Measurements from ENCODE around the gene TIMM22.
A peak's percentile ranks its signal among the peaks of the same experiment; 100 is the strongest.

The TIMM22 gene

DNA sequence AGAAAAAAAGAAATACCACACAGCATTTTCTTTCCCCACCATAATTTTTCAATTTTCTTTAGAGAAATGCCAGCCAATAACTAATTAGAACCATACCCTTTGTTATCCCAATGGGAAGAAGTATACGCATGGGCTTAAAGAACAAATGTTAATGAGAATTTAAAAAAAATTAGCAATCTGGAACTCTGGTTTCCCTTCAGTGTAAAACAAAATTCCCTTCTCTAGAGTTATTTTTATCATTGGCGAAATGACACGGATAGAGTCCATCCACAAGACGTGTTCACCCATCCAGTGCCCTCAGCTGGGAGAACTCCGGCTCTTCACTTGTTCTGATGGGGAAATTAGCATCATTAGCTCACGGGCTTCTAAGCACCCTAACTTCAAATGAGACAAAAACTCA is 20.6 kb upstream of the TIMM22 start:
- H3K27ac ChIP-seq, result no peak overlapping the region

DNA sequence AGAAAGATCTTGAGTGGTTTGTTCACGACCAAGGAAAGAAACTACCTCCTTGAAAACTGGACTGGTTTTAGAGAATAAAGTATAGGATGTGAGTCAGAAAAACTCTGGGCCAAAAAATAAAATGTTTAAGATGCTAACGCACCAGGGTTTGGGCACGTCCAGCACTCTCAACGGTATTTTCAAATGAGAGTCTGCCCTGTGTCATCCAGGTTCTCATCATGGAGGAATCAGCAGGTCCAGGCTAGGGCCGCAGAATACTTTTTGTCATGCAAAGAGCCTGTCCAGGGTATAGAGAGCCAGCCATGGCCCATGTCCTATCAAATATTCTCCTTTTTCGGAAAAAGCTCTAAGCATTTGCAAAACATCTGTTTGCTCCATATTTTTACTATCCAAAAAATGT is 19.8 kb upstream of the TIMM22 start:
- TF ChIP-seq ZFX (IDR thresholded peaks at IDR 0.05), result no peak
- TF ChIP-seq, protein P1, sequence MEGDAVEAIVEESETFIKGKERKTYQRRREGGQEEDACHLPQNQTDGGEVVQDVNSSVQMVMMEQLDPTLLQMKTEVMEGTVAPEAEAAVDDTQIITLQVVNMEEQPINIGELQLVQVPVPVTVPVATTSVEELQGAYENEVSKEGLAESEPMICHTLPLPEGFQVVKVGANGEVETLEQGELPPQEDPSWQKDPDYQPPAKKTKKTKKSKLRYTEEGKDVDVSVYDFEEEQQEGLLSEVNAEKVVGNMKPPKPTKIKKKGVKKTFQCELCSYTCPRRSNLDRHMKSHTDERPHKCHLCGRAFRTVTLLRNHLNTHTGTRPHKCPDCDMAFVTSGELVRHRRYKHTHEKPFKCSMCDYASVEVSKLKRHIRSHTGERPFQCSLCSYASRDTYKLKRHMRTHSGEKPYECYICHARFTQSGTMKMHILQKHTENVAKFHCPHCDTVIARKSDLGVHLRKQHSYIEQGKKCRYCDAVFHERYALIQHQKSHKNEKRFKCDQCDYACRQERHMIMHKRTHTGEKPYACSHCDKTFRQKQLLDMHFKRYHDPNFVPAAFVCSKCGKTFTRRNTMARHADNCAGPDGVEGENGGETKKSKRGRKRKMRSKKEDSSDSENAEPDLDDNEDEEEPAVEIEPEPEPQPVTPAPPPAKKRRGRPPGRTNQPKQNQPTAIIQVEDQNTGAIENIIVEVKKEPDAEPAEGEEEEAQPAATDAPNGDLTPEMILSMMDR (conservative IDR thresholded peaks at IDR 0.05), result no peak
- no peak overlapping the region for H3K27ac ChIP-seq

More for the DNA sequence above, 20.6 kb upstream of the TIMM22 start:
- TF ChIP-seq ZFX (IDR thresholded peaks at IDR 0.05), result no peak
- TF ChIP-seq, protein P1 (conservative IDR thresholded peaks at IDR 0.05), result no peak

DNA sequence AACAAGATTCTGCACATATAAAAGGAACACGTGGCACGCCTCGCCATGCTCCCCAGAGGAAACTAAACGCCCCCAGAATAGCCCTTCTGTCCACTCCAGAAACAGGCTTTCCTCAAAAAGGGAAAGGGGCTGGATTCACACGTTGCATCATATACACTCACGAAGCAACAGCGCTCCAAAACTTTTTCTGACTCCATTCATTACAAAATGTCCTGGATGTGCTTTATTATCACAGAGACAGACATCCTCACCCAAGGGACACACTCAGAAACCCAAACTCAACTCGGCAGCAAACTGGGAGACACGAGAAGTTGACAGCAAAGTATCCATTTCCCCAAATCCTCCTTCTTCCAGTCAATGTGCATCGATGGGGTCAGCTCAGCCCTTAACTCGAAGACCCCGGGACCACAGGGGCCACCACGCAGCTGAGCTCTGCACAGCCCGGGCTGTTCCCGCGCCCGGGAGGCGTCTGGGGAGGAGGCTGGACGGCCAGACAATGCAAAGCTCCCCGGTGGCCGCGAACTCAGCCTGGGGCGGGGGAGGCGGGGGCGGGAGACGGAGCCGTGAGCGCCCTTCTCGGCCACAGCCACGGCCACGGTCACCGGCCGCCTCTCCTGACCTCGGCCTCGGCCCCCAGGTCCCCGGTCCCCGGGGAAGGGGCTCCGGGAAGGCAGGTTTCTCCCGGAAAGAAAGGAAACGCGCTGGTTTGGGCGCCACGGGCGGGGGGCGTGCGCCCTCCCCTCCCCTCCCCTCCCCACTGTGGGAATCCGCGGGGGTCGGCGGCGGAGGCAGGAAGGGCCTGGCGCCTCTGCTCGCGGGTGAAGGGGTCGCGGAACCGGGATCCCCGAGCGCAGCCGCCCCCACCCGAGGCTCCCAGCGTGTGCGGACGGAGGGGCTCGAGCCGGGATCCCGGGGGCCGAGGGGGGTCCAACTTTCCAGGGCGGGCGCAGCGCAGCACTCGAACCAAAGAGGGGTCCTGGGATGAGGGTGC is 18.5 kb upstream of the TIMM22 start:
- H3K27ac ChIP-seq, result no peak overlapping the region
- TF ChIP-seq, protein P1 (conservative IDR thresholded peaks at IDR 0.05), result no peak
- TF ChIP-seq ZFX (IDR thresholded peaks at IDR 0.05), result no peak

DNA sequence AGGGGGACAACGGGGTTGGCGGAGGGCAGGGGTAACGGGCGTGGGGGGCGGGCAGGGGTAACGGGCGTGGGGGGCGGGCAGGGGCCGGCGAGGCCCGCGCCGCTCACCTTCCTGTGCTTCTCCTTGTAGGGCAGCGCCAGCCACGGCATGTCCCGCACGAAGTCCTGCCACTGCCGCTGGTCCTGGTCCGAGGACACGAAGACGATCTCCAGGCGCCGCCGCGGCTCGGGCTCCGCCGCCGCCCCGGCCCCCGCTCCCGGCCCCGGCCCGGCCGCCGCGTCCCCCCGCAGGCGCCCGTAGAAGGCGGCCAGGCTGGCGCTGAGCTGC is 17.8 kb upstream of the TIMM22 start:
- TF ChIP-seq, protein P1 (conservative IDR thresholded peaks at IDR 0.05), result no peak
- TF ChIP-seq ZFX (IDR thresholded peaks at IDR 0.05), result no peak
- H3K27ac ChIP-seq, result peak overlapping the region; percentile 38; the same call in 1 of the 2 replicates

DNA sequence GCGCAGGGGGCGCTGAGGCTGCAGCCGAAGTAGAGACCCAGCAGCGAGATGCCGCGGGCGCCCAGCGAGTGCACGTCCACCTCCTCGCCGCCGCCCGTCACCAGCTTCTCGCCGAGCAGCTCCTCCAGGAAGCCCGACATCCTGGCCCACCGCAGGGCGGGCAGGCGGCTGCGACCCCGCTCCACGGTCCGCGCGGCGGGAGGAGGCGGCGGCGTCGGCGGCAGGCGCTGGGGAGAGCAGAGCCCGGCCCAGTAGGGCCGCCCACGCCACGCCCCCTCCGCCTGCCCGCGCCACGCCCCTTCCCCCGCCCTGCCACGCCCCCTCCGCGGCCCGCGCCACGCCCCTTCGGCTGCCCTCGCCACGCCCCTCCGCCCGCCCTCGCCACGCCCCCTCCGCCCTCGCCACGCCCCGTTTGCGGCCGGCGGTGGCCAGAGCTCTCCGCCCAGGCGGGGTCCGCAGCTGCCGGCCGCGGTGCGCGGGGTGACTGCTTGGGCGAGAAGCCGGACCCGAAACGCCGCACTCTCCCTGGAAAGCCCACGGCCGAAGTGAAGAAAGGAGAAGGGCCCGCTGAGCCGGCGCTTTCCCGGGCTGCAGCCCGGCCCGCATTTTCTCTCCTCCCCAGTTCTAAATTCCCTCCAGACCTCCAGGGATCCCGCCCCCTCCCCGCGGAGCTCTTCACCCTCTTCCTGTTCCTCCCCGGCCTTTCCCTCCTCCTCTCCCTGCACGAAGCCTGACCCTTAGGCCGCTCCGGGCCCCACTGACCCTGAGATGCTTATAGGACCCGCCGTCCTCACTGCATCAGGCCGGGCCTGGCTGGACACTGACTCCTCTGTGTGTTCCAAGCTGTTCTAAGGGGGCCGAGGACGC is 17.2 kb upstream of the TIMM22 start, which contains the start of gene NXN:
NXN (minus strand) TSS at position 238 of the 867 bp plus-strand sequence.
- no peak for TF ChIP-seq ZFX (IDR thresholded peaks at IDR 0.05)
- TF ChIP-seq, protein P1 (conservative IDR thresholded peaks at IDR 0.05), result peak; percentile 41
- H3K27ac ChIP-seq, result peak within 1 kb of the TSS; percentile 38

DNA sequence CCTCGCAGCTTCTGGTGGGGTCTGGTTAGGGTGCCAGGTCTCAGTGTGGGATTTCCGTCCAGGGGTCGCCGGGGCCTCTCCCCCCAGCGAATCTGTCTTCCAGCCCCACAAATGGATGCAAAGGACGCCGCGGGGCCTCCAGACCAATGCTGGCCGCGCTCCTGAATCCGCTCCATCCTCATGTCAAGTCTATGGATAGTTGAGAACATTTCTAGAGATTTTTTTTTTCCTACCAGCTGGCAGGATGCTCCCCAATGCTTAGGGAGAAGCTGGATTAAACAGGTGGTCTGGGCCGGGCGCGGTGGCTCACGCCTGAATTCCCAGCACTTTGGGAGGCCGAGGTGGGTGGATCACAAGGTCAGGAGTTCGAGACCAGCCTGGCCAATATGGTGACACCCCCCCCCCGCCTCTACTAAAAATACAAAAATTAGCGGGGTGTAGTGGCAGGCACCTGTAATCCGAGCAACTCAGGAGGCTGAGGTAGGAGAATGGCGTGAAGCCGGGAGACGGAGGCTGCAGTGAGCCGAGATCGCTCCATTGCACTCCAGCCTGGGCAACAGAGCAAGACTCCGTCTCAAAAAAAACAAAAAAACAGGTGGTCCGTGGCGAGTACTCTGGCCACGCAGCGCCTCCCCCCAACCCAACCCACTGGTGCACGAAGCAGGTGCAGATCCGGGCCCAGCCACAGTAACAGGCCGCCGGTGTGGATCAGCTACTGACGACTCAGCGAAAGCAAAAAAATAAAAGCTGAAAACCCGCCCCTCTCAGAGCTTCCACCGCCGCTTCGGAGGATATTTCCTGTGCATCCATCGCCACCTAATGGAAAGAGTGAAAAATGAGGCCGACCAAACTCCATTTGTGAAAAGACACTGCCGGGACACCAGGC is 16.3 kb upstream of the TIMM22 start:
- no peak for TF ChIP-seq ZFX (IDR thresholded peaks at IDR 0.05)
- TF ChIP-seq, protein P1 (conservative IDR thresholded peaks at IDR 0.05), result peak; percentile 87
- H3K27ac ChIP-seq, result peak overlapping the region; percentile 38

Measured in C4-2B (cell line).